ENCODE measurements around the gene CEP78. TPM values are rescaled to one million over a fixed set of nuclear protein-coding genes. Genes with fewer than 3 reads are reported as not detected.
"Not testable (repeated sequence)": the region's sequence is repeated elsewhere in the genome, so short reads cannot be mapped to it uniquely, and the experiment has no call there.

The CEP78 gene
- total RNA-seq, 1 donor from 2014 or later = 21.5 TPM

GRCh38 chr9:78230761-78231160, 5.1 kb upstream of the CEP78 start:
- Mint-ChIP-seq H3K36me3 (ENCODE audit: low read depth, unreplicated experiment) (no peaks in the 10 kb centered on the region), H3K4me1 (ENCODE audit: low read depth, unreplicated experiment) (peaks cover 2% of the 10 kb centered on the region), H3K27ac (ENCODE audit: unreplicated experiment) (no peak overlapping the region), H3K9me3 (ENCODE audit: unreplicated experiment) (no peaks in the 10 kb centered on the region), H3K27me3 (ENCODE audit: low read depth, unreplicated experiment) (no peaks in the 10 kb centered on the region), H3K4me3 (ENCODE audit: unreplicated experiment) (no peak overlapping the region)
- no peak overlapping the region for H2AFZ ChIP-seq (ENCODE audit: low read depth, low read length)
- no peaks in the 10 kb centered on the region for H4K20me1 ChIP-seq (ENCODE audit: insufficient read depth, low read length)
- TF ChIP-seq CTCF (IDR thresholded peaks at IDR 0.05; ENCODE audit: insufficient read depth, low read depth, low read length) (no peak), EZH2 (IDR thresholded peaks at IDR 0.05; ENCODE audit: insufficient read depth, low read length) (no peak)
- no peaks in the 10 kb centered on the region for H3K79me2 ChIP-seq (ENCODE audit: insufficient read depth, low read length)
- no peak overlapping the region for H3K27ac ChIP-seq (ENCODE audit: low read depth, low read length)
- H3K27me3 ChIP-seq (ENCODE audit: insufficient read depth, low read length) = no peaks in the 10 kb centered on the region
- no peak overlapping the region for H3K4me3 ChIP-seq (ENCODE audit: insufficient read depth, low read depth, low read length)
- DNase-seq (ENCODE audit: low read depth) = no peak
- H3K9me3 ChIP-seq (ENCODE audit: insufficient read depth, low read depth, low read length) = no peaks in the 10 kb centered on the region
- FAIRE-seq = no peak
- H3K4me2 ChIP-seq (ENCODE audit: low read length) = no peak overlapping the region
- no peak overlapping the region for H3K9ac ChIP-seq (ENCODE audit: low read length)
- H3K4me1 ChIP-seq (ENCODE audit: insufficient read depth, low read length) = peaks cover 5% of the 10 kb centered on the region
- H3K36me3 ChIP-seq (ENCODE audit: insufficient read depth, low read length) = no peaks in the 10 kb centered on the region

- H3K4me3 ChIP-seq (ENCODE audit: insufficient read depth, low read depth, low read length); H2AFZ ChIP-seq (ENCODE audit: low read depth, low read length); H3K9ac ChIP-seq (ENCODE audit: low read length); H3K36me3 ChIP-seq (ENCODE audit: insufficient read depth, low read length); H3K4me3 Mint-ChIP-seq (ENCODE audit: unreplicated experiment); FAIRE-seq; DNase-seq (ENCODE audit: low read depth); H3K4me2 ChIP-seq (ENCODE audit: low read length); H3K36me3 Mint-ChIP-seq (ENCODE audit: low read depth, unreplicated experiment); H3K4me1 Mint-ChIP-seq (ENCODE audit: low read depth, unreplicated experiment); H3K27ac ChIP-seq (ENCODE audit: low read depth, low read length); H3K4me1 ChIP-seq (ENCODE audit: insufficient read depth, low read length); H3K9me3 ChIP-seq (ENCODE audit: insufficient read depth, low read depth, low read length); H3K27me3 Mint-ChIP-seq (ENCODE audit: low read depth, unreplicated experiment); H3K27ac Mint-ChIP-seq (ENCODE audit: unreplicated experiment); H3K27me3 ChIP-seq (ENCODE audit: insufficient read depth, low read length); H4K20me1 ChIP-seq (ENCODE audit: insufficient read depth, low read length); H3K9me3 Mint-ChIP-seq (ENCODE audit: unreplicated experiment): not testable (repeated sequence)
- H3K79me2 ChIP-seq (ENCODE audit: insufficient read depth, low read length) = peaks cover 11% of the 10 kb centered on the region
These were observed 3.4 kb upstream of the CEP78 start for GRCh38 chr9:78232471-78232870.

- Mint-ChIP-seq H3K36me3 (ENCODE audit: low read depth, unreplicated experiment) (peaks cover 3% of the 10 kb centered on the region), H3K9me3 (ENCODE audit: unreplicated experiment) (no peaks in the 10 kb centered on the region), H3K27me3 (ENCODE audit: low read depth, unreplicated experiment) (no peaks in the 10 kb centered on the region), H3K27ac (ENCODE audit: unreplicated experiment) (peak overlapping the region; percentile 91), H3K4me1 (ENCODE audit: low read depth, unreplicated experiment) (peaks cover 2% of the 10 kb centered on the region), H3K4me3 (ENCODE audit: unreplicated experiment) (peak overlapping the region; percentile 96)
- Histone ChIP-seq H3K79me2 (ENCODE audit: insufficient read depth, low read length) (peaks cover 26% of the 10 kb centered on the region), H3K9me3 (ENCODE audit: insufficient read depth, low read depth, low read length) (no peaks in the 10 kb centered on the region), H3K4me2 (ENCODE audit: low read length) (peak overlapping the region; percentile 85), H3K4me1 (ENCODE audit: insufficient read depth, low read length) (peaks cover 5% of the 10 kb centered on the region), H3K4me3 (ENCODE audit: insufficient read depth, low read depth, low read length) (peak overlapping the region; percentile 72), H3K27me3 (ENCODE audit: insufficient read depth, low read length) (no peaks in the 10 kb centered on the region), H3K27ac (ENCODE audit: low read depth, low read length) (no peak overlapping the region), H4K20me1 (ENCODE audit: insufficient read depth, low read length) (peaks cover 8% of the 10 kb centered on the region), H2AFZ (ENCODE audit: low read depth, low read length) (peak overlapping the region; percentile 94), H3K9ac (ENCODE audit: low read length) (peak overlapping the region; percentile 92), H3K36me3 (ENCODE audit: insufficient read depth, low read length) (no peaks in the 10 kb centered on the region)
- DNase-seq (ENCODE audit: low read depth) = peak; percentile 74
- no peak for FAIRE-seq
- no peak for TF ChIP-seq CTCF (IDR thresholded peaks at IDR 0.05; ENCODE audit: insufficient read depth, low read depth, low read length)
- no peak for TF ChIP-seq EZH2 (IDR thresholded peaks at IDR 0.05; ENCODE audit: insufficient read depth, low read length)
These were observed 1.1 kb upstream of the CEP78 start for GRCh38 chr9:78234810-78235209.
